ENCODE measurements around the gene ACLY. TPM values are rescaled to one million over a fixed set of nuclear protein-coding genes. Genes with fewer than 3 reads are reported as not detected.
A peak's percentile ranks its signal among the peaks of the same experiment; 100 is the strongest.

ACLY gene
- total and polyA plus RNA-seq, 2 of the 13 experiments (the other 11 are each of a cell fraction or from before 2014, with no cell fraction given) = 111 to 218 TPM

GRCh38 chr17:41956522-41956921, 37.8 kb upstream of the ACLY start:
- no peaks in the 10 kb centered on the region for H3K36me3 ChIP-seq (replicated peaks in 1 of 2; ENCODE audit: control insufficient read depth in 1 of 2, insufficient read depth in 2 of 2, low read length in 2 of 2)
- peak overlapping the region; percentile 64; the same call in 1 of the 2 replicates for H3K4me2 ChIP-seq (ENCODE audit: low read depth, low read length)
- no peaks in the 10 kb centered on the region for H4K20me1 ChIP-seq (ENCODE audit: insufficient read depth, low read length)
- H3K9ac ChIP-seq (ENCODE audit: insufficient read depth, low read depth, low read length) = no peak overlapping the region
- in situ Hi-C loops (cut with HindIII; ENCODE audit: extremely low pct_ligation_motif_present, low pct_unique_long_range_greater_than_20kb) = loop anchor here (5.0 kb wide), 1 partner anchor 219 kb away; no protein-coding TSS in a partner anchor
- no peak for ATAC-seq
- H3K4me1 ChIP-seq (ENCODE audit: insufficient read depth, low read length) = peaks cover 53% of the 10 kb centered on the region
- H3K79me2 ChIP-seq (ENCODE audit: insufficient read depth, low read length) = no peaks in the 10 kb centered on the region
- BruUV-seq (replicated peaks) = no TSS peak
- peaks cover 3 to 13% of the 10 kb centered on the region in 2 experiments; a peak in 4 of 5 replicates for H3K27me3 ChIP-seq (ENCODE audit: control insufficient read depth in 1 of 2, insufficient read depth in 2 of 2, low read length in 2 of 2)
- TF ChIP-seq ZNF232 (CRISPR knock-in tag; IDR thresholded peaks at IDR 0.05; ENCODE audit: borderline replicate concordance) = no peak
- TF ChIP-seq ZSCAN25 (CRISPR knock-in tag; IDR thresholded peaks at IDR 0.05) = no peak
- TF ChIP-seq ZNF614 (CRISPR knock-in tag; IDR thresholded peaks at IDR 0.05; ENCODE audit: borderline replicate concordance) = no peak
- no peak for TF ChIP-seq FOXK2 (IDR thresholded peaks at IDR 0.05)
- no peak for TF ChIP-seq ZFP36 (IDR thresholded peaks at IDR 0.05; ENCODE audit: borderline replicate concordance, low read depth, low read length, partially characterized antibody)
- TF ChIP-seq POLR2G (IDR thresholded peaks at IDR 0.05; ENCODE audit: low read depth, low read length) = no peak
- no peak for TF ChIP-seq ZNF780A (CRISPR knock-in tag; IDR thresholded peaks at IDR 0.05)
- no peak for TF ChIP-seq NCOA1 (CRISPR knock-in tag; IDR thresholded peaks at IDR 0.05)
- TF ChIP-seq HMGXB4 (CRISPR knock-in tag; IDR thresholded peaks at IDR 0.05; ENCODE audit: borderline replicate concordance in 1 of 2, low read depth in 1 of 2) = no peak
- TF ChIP-seq ZNF121 (CRISPR knock-in tag; IDR thresholded peaks at IDR 0.05) = no peak
- no peak for TF ChIP-seq RNF2 (conservative IDR thresholded peaks at IDR 0.05; ENCODE audit: low read depth)
- H3K4me3 ChIP-seq (replicated peaks in 1 of 3; ENCODE audit: insufficient read depth in 1 of 3, low read depth in 2 of 3, low read length in 3 of 3) = no peak overlapping the region
- FAIRE-seq = no peak
- H3K27ac ChIP-seq (ENCODE audit: extremely low read length, insufficient read depth, low read length) = peak overlapping the region; percentile 56
- ChIA-PET CTCF (ENCODE audit: low intra/inter-chr PET ratio, low total read pairs) (no interaction called here), POLR2A (interaction anchor here (1.4 to 4.6 kb wide), 3 partner anchors 27 to 92 kb away, joined by 5 to 62 read pairs (median 6); partner anchors contain the start of genes KLHL11 and ODAD4)
- 93% methylated on average over 6 of the region's 6 CpGs for WGBS (ENCODE audit: low lambda C conversion rate)
- intact Hi-C loops (cut with micrococcal nuclease; ENCODE audit: unreplicated experiment) = loop anchor here (5.0 kb wide), 2 partner anchors 39 to 144 kb away; partner anchors contain the start of genes ACLY, FKBP10 and P3H4
- H3K9me3 ChIP-seq (ENCODE audit: low read length) = no peaks in the 10 kb centered on the region
- H2AFZ ChIP-seq (ENCODE audit: low read length) = no peak overlapping the region
- DNase-seq (ENCODE audit: low spot score) = no peak

Data from HepG2 (cell line).